Testis (tissue), 3 donors: ENCODE measurements around the gene KLF6. TPM values are rescaled to one million over a fixed set of nuclear protein-coding genes. Genes with fewer than 3 reads are reported as not detected.

Source experiments
- DNase-seq: peaks from one replicate; pipeline ENCODE4 v3.0.0-alpha.2; 2019
- H3K27ac ChIP-seq, 2 donors: fragments of 200-600 bp; sonication (generic); one replicate each; pipeline ENCODE4 v1.5.1; 2019
- H3K27me3 ChIP-seq: fragments of 200-600 bp; sonication (generic); one replicate; pipeline ENCODE4 v1.5.1; 2019
- H3K36me3 ChIP-seq: fragments of 200-600 bp; sonication (generic); one replicate; pipeline ENCODE4 v1.5.1; 2017; ENCODE audit warnings: low read depth; ENCODE audit errors: missing control alignments
- H3K4me1 ChIP-seq: fragments of 200-600 bp; sonication (generic); one replicate; pipeline ENCODE4 v1.5.1; 2019
- H3K4me3 ChIP-seq, 2 donors: fragments of 200-600 bp; sonication (generic); one replicate each; pipeline ENCODE4 v1.5.1; 2017 to 2019
- H3K9me3 ChIP-seq: fragments of 200-600 bp; sonication (generic); one replicate; pipeline ENCODE4 v1.5.1; 2017
- POLR2A ChIP-seq: fragments of 450-650 bp; IDR thresholded peaks from one replicate; pipeline ENCODE4 v1.6.1; 2017; ENCODE audit warnings: antibody characterized with exemption, mild to moderate bottlenecking, moderate library complexity
- WGBS, 2 donors: methylation state at CpG; one replicate each; pipeline ENCODE4 v1.1.5; 2018; 5-methylcytosine and 5-hydroxymethylcytosine counted together
- intact Hi-C: fragments of 100-400 bp; cut with DNase I; formaldehyde crosslinking; loops from one replicate; pipeline ENCODE4 v1.15.1; 2023; ENCODE audit warnings: low total_unique reads
- polyA plus RNA-seq: library from polyadenylated mRNA; stranded (reverse); fragments of 350-450 nt; fragmentation: Illumina TruSeq; extraction: RNeasy Lipid Tissue Mini Kit (QIAGEN cat#74804); gene quantifications from one replicate; pipeline ENCODE4 v1.2.3, GENCODE V29; 2014; ENCODE audit warnings: low read depth, low replicate concordance; ENCODE audit not compliant: insufficient read depth
- total RNA-seq, 2 donors: library from RNA; depleted of rRNA; stranded (reverse); fragments of >200 nt; gene quantifications; one replicate each; pipeline ENCODE4 v1.2.3, GENCODE V29; 2016
- TF ChIP-seq, protein P1 (sequence below), 3 experiments: fragments of 450-650 bp in 2 of 3; fragments of 200-600 bp in 1 of 3; sonication (generic) in 1 of 3; IDR thresholded peaks; one replicate each; pipeline ENCODE4 v1.5.1; 2016 to 2019; ENCODE audit warnings: antibody characterized with exemption in 3 of 3, mild to moderate bottlenecking in 2 of 3, moderate library complexity in 1 of 3

The KLF6 gene
- total and polyA plus RNA-seq, 3 donors from 2014 or later, result 30.8 to 41.5 (median 35.7) TPM

DNA sequence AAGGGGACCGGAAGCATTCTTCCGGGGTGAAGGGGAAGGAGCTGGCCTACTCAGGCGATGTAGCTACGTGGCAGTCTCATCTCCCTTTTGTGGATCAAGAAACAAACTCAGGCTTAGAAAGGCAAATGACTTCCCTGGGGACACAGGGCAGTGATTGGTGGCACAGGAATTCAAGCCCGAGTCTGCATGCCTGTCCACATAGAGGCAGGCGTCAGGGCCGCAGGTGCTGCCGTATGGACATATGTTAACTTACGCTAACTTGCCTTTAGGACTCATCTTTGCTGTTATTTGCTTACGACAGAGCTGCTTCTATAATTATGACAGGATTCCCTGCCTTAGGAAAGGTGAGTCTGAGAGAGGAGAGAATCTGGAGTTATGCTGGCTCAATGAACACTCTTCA, 42.3 kb upstream of the KLF6 start:
- Histone ChIP-seq H3K36me3 (no peaks in the 10 kb centered on the region), H3K27me3 (no peaks in the 10 kb centered on the region), H3K9me3 (no peaks in the 10 kb centered on the region), H3K4me3 (no peak overlapping the region), H3K4me1 (peaks cover 9% of the 10 kb centered on the region), H3K27ac (no peak overlapping the region)
- TF ChIP-seq, protein P1, sequence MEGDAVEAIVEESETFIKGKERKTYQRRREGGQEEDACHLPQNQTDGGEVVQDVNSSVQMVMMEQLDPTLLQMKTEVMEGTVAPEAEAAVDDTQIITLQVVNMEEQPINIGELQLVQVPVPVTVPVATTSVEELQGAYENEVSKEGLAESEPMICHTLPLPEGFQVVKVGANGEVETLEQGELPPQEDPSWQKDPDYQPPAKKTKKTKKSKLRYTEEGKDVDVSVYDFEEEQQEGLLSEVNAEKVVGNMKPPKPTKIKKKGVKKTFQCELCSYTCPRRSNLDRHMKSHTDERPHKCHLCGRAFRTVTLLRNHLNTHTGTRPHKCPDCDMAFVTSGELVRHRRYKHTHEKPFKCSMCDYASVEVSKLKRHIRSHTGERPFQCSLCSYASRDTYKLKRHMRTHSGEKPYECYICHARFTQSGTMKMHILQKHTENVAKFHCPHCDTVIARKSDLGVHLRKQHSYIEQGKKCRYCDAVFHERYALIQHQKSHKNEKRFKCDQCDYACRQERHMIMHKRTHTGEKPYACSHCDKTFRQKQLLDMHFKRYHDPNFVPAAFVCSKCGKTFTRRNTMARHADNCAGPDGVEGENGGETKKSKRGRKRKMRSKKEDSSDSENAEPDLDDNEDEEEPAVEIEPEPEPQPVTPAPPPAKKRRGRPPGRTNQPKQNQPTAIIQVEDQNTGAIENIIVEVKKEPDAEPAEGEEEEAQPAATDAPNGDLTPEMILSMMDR (IDR thresholded peaks at IDR 0.05), result no peak
- TF ChIP-seq POLR2A, result no peak
- DNase-seq, result no peak
- intact Hi-C loops, result loop anchor here (5.0 kb wide), 1 partner anchor 355 kb away; no protein-coding TSS in a partner anchor
- WGBS, 2 donors, result 86 to 91% methylated on average over 10 of the region's 10 CpGs

DNA sequence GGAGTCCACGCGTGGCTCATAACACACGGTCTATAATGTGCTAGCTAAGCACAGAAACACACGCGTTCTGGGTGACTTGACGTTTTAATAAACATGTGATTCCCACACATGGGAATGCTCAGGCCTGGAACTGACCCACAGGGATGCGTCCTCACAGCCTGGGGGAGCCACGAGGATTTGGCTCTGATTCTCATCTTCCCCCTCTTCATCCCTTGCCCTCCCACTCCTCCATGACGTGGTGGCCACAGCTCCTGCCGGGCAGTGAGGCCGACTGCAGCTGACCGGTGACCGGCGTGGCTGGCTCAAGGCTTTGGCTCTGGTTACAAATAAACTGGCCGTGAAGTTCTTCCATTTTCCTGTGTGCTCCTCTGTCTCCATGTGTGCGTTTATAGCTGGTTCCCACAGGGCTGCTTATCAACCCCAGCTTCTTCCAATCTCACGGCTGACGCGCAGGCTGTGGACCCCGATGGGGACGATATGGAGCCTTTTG, 40.9 kb upstream of the KLF6 start:
- no peaks in the 10 kb centered on the region for H3K27me3 ChIP-seq
- H3K4me3 ChIP-seq, result no peak overlapping the region
- H3K9me3 ChIP-seq, result no peaks in the 10 kb centered on the region
- DNase-seq, result no peak
- 81 to 88% methylated on average over 20 to 21 of the region's 21 CpGs for WGBS, 2 donors
- intact Hi-C loops, result loop anchor here (5.0 kb wide), 1 partner anchor 356 kb away; no protein-coding TSS in a partner anchor
- no peak for TF ChIP-seq POLR2A
- TF ChIP-seq, protein P1 (IDR thresholded peaks at IDR 0.05), result no peak
- peaks cover 9% of the 10 kb centered on the region for H3K4me1 ChIP-seq
- H3K36me3 ChIP-seq, result no peaks in the 10 kb centered on the region
- H3K27ac ChIP-seq, result no peak overlapping the region

DNA sequence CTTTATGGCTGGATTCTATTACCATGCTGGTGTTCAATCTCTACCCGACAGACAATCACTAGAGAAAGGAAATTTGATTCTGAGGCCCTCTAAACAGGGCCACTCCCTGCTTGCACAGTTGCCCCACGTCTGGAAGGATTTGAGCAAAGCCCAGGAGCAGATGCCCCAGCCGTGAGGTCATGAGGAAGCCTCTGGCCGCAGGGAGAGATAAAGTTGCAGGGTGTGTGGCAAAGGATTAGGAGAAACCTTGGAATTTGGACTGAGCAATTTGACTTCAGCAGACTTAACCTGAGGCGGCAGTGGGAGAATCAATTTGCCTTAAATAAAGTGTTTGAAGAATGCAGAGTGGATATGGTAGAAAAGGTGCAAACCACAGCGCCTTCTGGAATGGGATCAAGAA, 40.2 kb upstream of the KLF6 start:
- no peak for DNase-seq
- Histone ChIP-seq H3K4me1 (peaks cover 9% of the 10 kb centered on the region), H3K4me3 (no peak overlapping the region), H3K36me3 (no peaks in the 10 kb centered on the region), H3K27ac (no peak overlapping the region), H3K9me3 (no peaks in the 10 kb centered on the region), H3K27me3 (no peaks in the 10 kb centered on the region)
- no peak for TF ChIP-seq POLR2A
- TF ChIP-seq, protein P1 (IDR thresholded peaks at IDR 0.05), result no peak
- intact Hi-C loops, result loop anchor here (5.0 kb wide), 1 partner anchor 357 kb away; no protein-coding TSS in a partner anchor
- WGBS, 2 donors, result 61 to 79% methylated on average over 6 of the region's 6 CpGs

- intact Hi-C loops, result no loop called here
- TF ChIP-seq, protein P1 (IDR thresholded peaks at IDR 0.05), result no peak
- TF ChIP-seq POLR2A, result no peak
- H3K4me3 ChIP-seq, result no peak overlapping the region
- no peaks in the 10 kb centered on the region for H3K27me3 ChIP-seq
- H3K9me3 ChIP-seq, result no peaks in the 10 kb centered on the region
- no peaks in the 10 kb centered on the region for H3K36me3 ChIP-seq
- DNase-seq, result no peak
- no peak overlapping the region for H3K27ac ChIP-seq
- 93 to 94% methylated on average over 10 of the region's 10 CpGs for WGBS, 2 donors
- H3K4me1 ChIP-seq, result no peaks in the 10 kb centered on the region
These were observed 37.7 kb upstream of the KLF6 start for GRCh38 chr10:3822541-3823330.
